ENCODE results near the gene SCIMP.
A peak's percentile ranks its signal among the peaks of the same experiment; 100 is the strongest.
"Not testable (repeated sequence)": the region's sequence is repeated elsewhere in the genome, so short reads cannot be mapped to it uniquely, and the experiment has no call there.

SCIMP gene

GRCh38 chr17:5234645-5235576 is at the start of gene SCIMP:
SCIMP (minus strand) TSS chr17:5234860; CDS start chr17:5234755, 105 bp downstream.
- no peak for DNase-seq

- DNase-seq: no peak
Observed at GRCh38 chr17:5283571-5284315, 49.1 kb upstream of the SCIMP start.

- no peak for DNase-seq
Observed at GRCh38 chr17:5282642-5283217, 48.1 kb upstream of the SCIMP start.

- DNase-seq: peak; percentile 76
Observed at GRCh38 chr17:5281814-5282641, 47.4 kb upstream of the SCIMP start, which contains the start of gene RABEP1. RABEP1 (plus strand) TSS chr17:5282284; CDS start chr17:5282487, 203 bp downstream.

- no peak for DNase-seq
Observed at GRCh38 chr17:5272322-5272721, 37.7 kb upstream of the SCIMP start.

- no peak for DNase-seq
Observed at GRCh38 chr17:5269241-5269960, 34.7 kb upstream of the SCIMP start.

DNA sequence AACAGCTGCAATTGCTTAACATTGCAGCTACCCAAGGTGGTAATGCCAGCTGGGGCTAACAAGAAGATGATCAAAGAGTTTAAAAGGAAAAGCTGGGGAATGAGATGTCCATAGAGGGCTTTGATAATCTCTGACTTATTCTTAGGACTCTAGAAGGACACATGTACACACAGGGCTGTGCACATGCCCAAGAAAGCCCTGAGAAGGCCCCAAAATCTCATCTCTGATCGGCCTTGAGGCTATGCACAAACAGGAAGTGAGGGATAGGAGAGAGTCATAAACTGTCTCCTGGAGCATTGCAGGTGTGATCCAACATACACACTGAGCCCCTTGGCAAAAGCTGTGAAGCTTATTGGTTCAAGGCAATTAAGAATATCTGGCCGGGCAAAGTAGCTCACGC is 30.2 kb upstream of the SCIMP start:
- no peak for DNase-seq

- no peak for DNase-seq
Observed at GRCh38 chr17:5263441-5263840, 28.8 kb upstream of the SCIMP start.

- DNase-seq: no peak
Observed at GRCh38 chr17:5262416-5262991, 27.8 kb upstream of the SCIMP start.

DNA sequence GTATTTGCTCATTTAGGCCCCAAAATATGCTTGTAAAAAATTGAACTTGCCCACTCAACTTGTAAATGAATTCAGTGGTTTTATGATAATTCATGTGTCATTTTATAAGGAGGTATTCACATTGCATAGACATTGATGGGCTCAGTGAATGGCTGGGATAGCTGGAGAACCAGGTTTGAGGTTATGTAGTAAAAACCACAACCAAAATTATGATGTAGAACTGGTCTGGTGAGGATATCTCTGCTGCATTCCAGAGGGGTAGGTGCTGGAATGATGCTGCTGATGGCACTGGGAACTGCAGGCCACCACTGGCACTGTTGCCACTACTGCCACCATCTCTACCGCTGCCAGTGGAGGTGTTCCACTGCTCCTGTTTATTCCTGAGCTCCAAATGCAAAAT is 25.9 kb upstream of the SCIMP start:
- DNase-seq: no peak

DNA sequence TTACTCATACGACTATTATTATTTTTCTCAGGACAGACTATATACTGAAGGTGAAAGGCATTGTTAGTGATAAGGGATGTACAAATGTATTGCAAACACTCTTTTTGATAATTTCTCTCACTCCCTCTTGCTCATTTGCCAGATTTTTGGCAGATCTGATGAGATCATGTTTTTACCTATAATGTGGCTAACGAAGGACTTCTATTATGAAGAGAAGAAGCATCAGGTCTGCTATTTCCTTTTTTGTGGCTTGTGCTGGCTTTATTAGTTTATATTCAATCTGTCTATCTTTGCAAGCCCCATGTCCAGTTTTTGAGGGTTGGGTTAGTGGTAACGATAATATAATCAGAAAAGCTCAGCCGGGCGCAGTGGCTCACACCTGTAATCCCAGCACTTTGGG is 22.5 kb upstream of the SCIMP start:
- DNase-seq: no peak

- DNase-seq: no peak
Observed at GRCh38 chr17:5254903-5255521, 20.4 kb upstream of the SCIMP start.

GRCh38 chr17:5254414-5254813 is 19.8 kb upstream of the SCIMP start:
- no peak for DNase-seq

DNA sequence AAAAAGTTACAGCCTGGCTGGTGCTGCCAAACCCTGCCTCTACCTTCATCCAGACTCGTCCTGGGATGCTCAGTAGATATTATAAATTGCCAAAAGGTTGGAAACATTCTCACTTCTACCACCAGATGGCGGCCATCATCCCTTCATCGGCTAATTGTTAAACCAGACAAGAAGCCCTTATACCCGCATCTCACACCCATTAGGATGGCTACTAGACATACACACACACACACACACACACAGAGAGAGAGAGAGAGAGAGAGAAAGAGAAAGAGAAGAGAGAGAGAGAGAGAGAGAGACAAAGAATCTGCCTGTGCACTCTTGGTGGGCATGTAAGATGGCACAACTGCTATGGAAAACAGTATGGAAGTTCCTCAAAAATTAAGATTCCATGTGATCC is 15.0 kb upstream of the SCIMP start:
- DNase-seq: no peak

GRCh38 chr17:5248821-5249479 is 14.3 kb upstream of the SCIMP start:
- no peak for DNase-seq

DNA sequence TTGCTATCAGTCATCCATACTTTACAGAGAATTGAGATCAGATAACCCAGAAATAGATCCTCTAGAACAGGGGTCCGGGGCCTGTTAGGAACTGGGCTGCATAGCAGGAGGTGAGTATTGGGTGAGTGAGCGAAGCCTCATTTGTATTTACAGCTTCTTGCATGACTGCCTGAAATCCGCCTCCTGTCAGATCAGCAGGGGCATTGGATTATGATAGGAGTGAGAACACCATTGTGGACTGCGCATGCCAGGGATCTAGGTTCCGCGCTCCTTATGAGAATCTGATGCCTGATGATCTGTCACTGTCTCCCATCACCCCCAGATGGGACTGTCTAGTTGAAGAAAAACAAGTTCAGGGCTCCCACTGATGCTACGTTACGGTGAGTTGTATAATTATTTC is 13.0 kb upstream of the SCIMP start:
- DNase-seq: no peak

- peak; percentile 22 for DNase-seq
Observed at GRCh38 chr17:5241861-5242671, 7.4 kb upstream of the SCIMP start.

DNA sequence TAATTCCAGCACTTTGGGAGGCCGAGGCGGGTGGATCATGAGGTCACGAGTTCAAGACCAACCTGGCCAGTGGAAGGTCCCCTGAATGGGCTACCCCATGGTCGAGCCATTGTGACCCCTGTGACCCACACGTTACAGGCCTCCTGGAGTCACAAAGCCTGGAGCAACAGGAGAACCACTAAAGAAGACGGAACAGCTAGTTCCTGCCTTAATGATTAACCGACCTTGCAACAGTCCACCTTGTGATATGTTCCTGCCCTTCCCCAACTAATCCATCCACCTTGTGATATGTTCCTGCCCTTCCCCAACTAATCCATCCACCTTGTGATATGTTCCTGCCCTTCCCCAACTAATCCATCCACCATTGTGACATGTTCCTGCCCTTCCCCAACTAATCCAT is 5.1 kb upstream of the SCIMP start:
- DNase-seq: not testable (repeated sequence)

DNA sequence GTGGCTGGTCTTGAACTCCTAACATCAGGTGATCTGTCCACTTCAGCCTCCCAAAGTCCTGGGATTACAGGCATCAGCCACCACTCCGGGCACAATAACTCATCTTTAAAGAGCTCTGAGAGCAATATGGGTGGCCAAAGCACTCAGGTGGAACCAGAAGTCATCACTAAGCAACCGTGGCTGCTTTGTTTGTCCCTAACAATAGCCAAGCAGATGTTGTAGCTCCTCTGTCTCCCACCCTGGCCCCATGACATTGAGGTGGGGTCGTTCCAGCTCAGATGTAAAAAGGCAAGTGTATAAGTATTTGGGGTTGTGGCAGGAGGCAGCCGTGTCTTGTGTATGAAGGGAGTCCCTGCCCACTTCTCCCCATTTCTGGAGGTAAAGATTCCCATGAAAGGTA is 3.7 kb upstream of the SCIMP start:
- no peak for DNase-seq
